Femur (tissue), 1 donor: ENCODE measurements around the gene ZSCAN31.
A peak's percentile ranks its signal among the peaks of the same experiment; 100 is the strongest.
"Not testable (repeated sequence)": the region's sequence is repeated elsewhere in the genome, so short reads cannot be mapped to it uniquely, and the experiment has no call there.

Experiments
- DNase-seq: peaks from one replicate; pipeline ENCODE4 v3.0.0-alpha.2; 2017

Gene ZSCAN31

GRCh38 chr6:28335564-28336283, at the start of gene ZSCAN31:
Gene ZSCAN31 (minus strand): TSS chr6:28336148. CDS start chr6:28329683, 6,465 bp downstream.
- DNase-seq: peak; percentile 97

GRCh38 chr6:28384143-28384533, 48.2 kb upstream of the ZSCAN31 start:
- no peak for DNase-seq

DNA sequence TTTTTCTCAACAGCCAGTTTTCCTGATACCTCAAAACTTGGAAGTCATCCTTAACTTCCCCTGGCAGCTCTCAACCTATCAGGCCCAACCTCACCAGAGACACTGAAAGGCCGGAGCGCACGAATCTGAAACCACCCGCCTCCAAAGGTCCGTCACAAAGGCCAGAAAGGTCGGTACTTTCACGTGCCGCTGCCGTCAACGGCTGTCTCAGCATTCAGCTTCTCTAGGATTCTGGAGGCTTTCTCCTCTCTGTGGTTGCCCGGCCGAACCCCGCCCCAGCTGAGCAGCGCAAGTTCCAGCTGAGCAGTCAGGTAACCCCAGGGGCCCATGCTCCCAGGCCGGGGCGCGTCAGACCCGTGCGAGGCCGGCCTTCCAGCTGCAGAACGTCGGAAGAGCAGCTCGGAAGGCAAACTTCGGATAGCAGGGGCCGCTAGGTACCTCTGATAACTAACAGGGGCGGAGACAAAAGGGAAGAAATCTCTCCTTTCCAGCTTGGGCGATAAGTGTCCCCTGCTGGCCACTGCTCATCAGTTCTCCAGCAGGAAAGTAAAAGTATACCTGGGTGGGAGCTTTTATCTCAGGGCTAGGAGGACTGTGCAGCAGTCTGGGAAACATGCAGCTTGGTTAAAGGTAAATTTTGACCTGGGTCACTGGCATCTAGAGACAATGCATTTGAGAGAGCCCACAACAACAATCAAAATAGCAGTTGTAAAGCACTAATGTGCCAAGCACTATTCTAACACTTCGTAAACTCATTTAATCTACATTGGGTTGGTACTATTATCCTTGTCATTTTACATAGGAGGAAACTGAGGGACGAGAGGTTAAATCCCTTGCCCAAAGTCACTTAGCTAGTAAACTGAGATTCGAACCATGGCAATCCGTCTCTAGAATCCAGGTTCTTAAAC, 47.5 kb upstream of the ZSCAN31 start:
- peak; percentile 86 for DNase-seq

GRCh38 chr6:28380381-28380780, 44.4 kb upstream of the ZSCAN31 start:
- DNase-seq: no peak

- DNase-seq: no peak
Observed at GRCh38 chr6:28378644-28379043, 42.7 kb upstream of the ZSCAN31 start.

DNA sequence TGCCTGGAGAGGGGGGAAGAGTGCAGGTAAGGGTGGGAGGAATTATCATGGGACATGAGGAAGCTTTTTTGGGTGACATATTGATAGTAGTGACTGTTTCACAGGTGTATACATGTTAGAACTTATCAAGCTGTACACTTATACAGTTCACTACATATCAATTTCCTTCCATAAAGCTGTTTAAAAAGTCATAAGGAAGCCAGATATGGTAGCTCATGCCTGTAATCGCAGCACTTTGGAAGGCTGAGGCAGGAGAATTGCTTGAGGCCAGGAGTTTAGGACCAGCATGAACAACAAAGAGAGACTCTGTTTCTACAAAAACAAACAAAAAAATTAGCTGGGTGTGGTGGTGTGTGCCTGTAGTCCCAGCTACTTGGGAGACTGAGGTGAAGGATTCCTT, 41.9 kb upstream of the ZSCAN31 start:
- DNase-seq: no peak

DNA sequence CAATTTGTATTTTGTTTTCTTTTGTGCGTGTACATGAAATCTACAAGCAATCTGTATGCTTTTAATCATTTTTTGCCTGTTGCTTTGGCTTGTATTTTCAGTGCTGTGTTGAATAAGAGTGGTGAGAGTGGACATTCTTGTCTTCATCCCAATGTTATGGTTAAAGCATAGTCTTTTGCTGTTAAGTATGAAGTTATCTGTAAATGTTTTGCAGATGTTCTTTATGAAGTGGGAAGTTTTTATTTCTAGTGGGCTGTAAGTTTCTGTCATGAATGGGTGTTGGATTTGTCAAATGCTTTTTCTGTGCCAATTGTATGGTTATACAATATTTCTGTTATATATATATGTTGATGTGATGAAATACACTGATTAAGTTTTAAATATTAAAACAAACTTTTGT, 38.0 kb upstream of the ZSCAN31 start:
- no peak for DNase-seq

DNA sequence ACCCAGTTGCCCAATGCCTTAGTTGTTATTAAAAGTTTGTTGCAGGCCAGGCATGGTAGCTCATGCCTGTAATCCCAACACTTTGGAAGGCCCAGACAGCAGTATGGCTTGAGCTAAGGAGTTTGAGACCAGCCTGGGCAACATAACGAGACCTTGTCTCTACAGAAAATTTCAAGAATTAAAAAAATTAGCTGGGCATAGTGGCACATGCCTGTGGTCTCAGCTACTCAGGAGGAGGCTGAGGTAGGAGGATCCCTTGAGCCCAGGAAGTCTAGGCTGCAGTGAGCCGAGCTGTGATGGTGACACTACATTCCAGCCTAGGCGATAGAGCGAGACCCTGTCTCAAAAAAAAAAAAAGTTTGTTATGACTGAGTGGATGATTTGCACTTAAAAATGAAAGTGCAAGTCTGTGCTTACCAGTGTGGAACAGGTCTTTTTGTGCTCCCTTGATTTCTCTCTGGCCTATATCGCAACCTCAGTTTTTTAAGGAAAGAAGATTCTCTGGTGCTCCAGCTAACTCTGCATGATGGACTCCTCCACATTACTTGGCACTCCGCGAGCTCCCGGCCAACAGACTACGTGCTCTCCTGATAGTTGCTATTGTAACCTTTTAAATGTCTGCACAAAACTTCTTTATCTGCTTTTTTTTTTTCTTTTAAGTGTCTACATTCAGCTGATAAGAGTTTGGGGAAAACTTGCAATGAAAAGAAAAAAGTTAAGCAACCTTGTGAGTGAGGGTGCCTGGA, 35.9 kb upstream of the ZSCAN31 start:
- no peak for DNase-seq

DNA sequence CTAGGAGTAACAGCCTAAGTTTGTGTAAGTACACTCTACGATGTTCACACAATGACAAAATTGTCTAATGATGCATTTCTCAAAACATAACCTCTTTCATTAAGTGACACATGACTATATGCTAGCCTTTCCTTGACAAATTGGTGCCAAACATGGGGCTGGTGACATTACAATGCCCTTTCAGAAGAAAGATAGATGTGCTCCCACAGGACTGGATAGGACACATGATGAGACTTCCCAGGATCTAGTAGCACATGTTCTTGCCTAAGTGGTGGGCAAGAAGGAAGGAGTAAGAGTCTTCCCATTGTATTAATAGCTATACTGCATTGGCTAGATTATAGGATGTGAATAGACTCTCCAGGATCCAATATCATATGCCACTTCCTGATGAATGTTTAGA, 35.3 kb upstream of the ZSCAN31 start:
- DNase-seq: no peak

DNA sequence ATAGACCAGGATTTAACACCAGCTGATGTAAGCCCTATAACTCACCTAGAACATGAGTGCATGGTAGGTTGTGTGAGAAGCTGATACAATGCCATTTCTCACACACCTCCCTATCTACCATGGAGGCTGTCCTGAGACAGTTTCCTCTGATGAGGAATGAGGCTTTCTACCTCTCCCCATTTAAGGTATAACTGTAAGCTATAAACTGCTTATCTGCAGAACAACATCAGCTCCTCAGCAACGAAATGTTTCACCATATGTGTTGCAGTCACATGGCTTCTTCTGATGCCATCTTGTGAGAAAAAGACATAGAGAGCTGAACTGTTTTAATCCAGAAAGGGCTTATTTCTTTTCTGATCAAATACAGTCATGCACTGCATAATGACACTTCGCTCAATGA, 34.5 kb upstream of the ZSCAN31 start:
- DNase-seq: no peak

GRCh38 chr6:28369463-28369862, 33.5 kb upstream of the ZSCAN31 start:
- no peak for DNase-seq

- no peak for DNase-seq
Observed at GRCh38 chr6:28368522-28368921, 32.6 kb upstream of the ZSCAN31 start.

DNA sequence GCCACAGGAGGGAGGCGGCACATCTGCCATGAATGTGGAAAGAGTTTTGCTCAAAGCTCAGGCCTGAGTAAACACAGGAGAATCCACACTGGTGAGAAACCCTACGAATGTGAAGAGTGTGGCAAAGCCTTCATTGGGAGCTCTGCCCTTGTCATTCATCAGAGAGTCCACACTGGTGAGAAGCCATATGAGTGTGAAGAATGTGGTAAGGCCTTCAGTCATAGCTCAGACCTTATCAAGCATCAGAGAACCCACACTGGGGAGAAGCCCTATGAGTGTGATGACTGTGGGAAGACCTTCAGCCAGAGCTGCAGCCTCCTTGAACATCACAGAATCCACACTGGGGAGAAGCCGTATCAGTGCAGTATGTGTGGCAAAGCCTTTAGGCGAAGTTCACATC, 29.6 kb upstream of the ZSCAN31 start:
- not testable (repeated sequence) for DNase-seq

GRCh38 chr6:28360961-28361360, 25.0 kb upstream of the ZSCAN31 start:
- no peak for DNase-seq

GRCh38 chr6:28359562-28359961, 23.6 kb upstream of the ZSCAN31 start:
- DNase-seq: not testable (repeated sequence)

DNA sequence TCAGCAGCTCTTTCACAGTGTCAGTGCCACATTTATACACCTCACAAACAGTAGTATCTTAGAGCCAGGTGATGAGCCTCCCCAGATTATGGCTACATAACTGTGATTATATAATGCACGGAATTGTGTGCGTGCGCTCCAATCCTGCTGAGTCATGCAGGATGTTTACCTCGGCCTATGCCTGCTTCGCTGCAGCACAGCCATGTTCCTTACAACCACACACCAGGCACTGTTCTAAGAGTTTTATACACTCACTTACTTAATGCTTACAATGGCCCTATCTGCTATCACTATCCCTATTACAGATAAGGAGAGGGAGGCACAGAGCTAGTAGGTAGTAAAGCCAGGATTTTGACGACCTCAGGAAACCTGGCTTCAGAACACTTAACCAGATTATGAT, 21.1 kb upstream of the ZSCAN31 start:
- DNase-seq: no peak

GRCh38 chr6:28356666-28357020, 20.7 kb upstream of the ZSCAN31 start:
- DNase-seq: no peak

DNA sequence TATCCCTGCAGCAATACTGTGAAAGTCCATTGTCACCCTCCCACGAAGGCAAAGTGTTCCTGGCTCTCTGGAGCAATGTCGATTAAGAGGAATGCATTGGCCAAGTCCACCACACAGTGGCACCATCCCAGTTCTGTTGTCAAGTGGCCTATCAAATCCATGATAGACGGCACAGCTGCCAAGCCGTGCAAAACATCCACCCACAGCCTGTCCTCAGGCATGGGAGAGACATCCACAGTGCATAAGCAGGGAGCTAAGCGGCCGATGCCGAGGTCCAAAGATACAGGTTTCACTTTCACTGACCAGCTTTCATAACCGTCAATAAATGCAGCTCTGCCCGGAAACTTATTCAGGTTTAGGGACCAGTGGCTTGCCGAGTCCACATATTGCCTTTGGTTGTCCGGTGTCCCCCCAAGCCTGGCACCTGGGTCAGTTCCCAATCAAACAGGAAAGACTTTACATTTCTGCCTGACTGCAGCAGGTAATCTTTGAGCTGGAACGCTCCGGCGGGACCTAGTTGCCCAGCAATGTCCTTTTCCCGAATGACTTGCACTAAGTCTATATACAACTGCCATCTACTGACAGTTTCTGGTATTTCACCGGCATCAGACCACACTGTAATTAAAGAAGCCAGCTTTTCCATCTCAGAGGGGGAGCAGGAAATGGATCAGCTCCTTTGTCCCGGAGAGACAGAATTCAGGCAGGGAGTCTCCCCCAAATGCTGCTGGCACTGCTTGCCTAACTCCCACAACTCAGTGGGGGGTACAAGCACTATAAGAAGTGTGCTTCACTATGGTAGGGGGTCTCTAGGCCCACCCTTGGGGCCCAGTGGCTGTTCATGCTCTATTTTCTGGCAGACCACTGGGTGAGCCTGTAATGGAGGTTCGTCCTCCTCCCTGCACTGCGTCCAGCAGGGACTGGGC, 20.1 kb upstream of the ZSCAN31 start:
- peak; percentile 84 for DNase-seq

DNA sequence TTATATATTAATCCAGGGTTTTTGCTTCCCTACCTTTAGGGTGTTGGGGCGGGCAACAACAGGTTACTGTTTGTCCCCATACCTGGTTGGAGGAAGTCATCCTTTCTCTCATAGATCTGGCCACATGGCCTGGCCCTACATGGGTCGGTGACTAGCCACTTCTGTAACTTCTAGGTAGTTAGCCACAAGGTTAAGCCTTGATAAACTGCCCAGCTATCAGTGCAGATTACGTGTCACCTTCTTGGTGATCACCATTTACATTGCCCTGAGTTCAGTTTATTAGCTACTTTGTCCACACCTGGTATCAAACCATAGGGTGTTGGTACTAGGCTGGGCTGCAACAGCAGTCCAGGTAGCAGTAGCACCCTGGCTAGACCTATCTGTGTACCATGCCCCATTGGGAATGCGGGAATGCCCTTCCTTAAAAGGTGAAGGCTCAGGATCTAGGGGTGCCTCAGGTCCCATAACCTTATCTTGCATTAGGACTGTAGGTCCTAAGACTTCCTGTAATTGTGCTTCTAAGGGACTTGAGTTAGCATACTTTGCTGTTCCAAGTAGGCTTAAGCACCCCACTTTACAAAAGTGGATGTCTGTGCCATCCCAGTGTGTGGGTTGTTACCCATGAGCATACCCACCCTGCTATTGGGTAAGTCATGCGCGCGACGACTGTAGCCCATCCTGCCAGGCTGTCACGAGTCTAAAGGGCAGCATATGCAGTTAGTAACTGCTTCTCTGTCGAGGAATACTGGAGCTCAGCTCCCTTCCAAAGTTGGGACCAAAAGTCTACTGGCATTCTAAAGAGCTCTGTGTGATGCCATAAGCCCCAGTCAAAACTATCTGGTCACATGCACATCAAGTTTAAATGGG, 19.0 kb upstream of the ZSCAN31 start:
- DNase-seq: no peak

DNA sequence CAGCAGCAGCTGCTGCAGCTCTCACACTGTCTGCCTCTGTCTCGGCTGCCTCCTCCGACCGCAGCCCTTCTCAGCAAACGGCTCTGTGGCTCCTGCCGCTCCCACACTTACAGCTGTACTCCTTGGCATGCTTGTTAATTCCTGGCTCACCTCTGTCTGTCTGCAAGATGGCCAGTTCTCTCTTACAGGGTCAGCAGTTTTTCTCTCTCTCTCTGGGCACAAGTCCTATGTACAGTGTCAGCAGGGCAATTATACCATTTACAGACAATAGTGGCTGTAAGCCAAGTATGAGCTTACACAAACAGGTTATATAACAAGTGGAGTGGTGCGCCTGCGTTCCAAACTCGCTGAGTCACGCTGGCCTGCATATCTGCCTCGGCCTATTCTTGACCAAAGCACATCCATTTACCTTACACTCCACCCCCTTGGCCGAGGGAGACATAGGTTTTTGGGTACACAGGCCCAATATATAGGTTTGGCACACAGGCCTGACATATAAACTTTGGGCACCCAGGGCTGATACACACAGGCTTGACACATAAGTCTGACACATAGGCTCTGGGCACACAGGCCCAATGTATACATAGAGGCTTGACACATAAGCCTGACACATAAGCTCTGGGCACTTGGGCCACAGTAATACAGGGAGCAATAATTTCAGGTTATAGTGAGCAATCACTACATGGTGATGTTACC, 18.2 kb upstream of the ZSCAN31 start:
- no peak for DNase-seq

GRCh38 chr6:28353356-28353755, 17.4 kb upstream of the ZSCAN31 start:
- no peak for DNase-seq
